GM23248 (cell line): ENCODE results near the gene SLC22A9. TPM values are rescaled to one million over a fixed set of nuclear protein-coding genes. Genes with fewer than 3 reads are reported as not detected.
"Not testable (repeated sequence)": the region's sequence is repeated elsewhere in the genome, so short reads cannot be mapped to it uniquely, and the experiment has no call there.

Experiments
- DNase-seq: peaks from one replicate; pipeline ENCODE4 v3.0.0-alpha.2; 2015
- H2AFZ ChIP-seq: fragments of 200-600 bp; sonication (generic); 2 replicates; pipeline ENCODE4 v1.6.1; 2016; ENCODE audit warnings: antibody characterized with exemption
- H3F3A ChIP-seq: fragments of 200-600 bp; sonication (generic); 2 replicates; pipeline ENCODE4 v1.6.1; 2016; ENCODE audit warnings: mild to moderate bottlenecking, antibody characterized with exemption, mixed run types; ENCODE audit not compliant: insufficient read depth
- H3K27ac ChIP-seq: fragments of 200-600 bp; sonication (generic); 2 replicates; pipeline ENCODE4 v1.5.1; 2016; ENCODE audit warnings: mild to moderate bottlenecking
- H3K27me3 ChIP-seq: fragments of 200-600 bp; sonication (generic); replicated peaks from 2 replicates; pipeline ENCODE4 v1.6.1; 2016; ENCODE audit warnings: mild to moderate bottlenecking; ENCODE audit not compliant: insufficient read depth
- H3K36me3 ChIP-seq: fragments of 200-600 bp; sonication (generic); 2 replicates; pipeline ENCODE4 v1.6.1; 2016; ENCODE audit warnings: low read depth, mild to moderate bottlenecking
- H3K4me1 ChIP-seq: fragments of 200-600 bp; sonication (generic); 2 replicates; pipeline ENCODE4 v1.6.1; 2016; ENCODE audit warnings: mild to moderate bottlenecking; ENCODE audit not compliant: insufficient read depth
- H3K4me2 ChIP-seq: fragments of 200-600 bp; sonication (generic); one replicate; pipeline ENCODE4 v1.6.1; 2016; ENCODE audit warnings: mild to moderate bottlenecking; ENCODE audit not compliant: unreplicated experiment
- H3K4me3 ChIP-seq: fragments of 200-600 bp; sonication (generic); 2 replicates; pipeline ENCODE4 v1.5.1; 2016; ENCODE audit warnings: mild to moderate bottlenecking
- H3K79me2 ChIP-seq: fragments of 200-600 bp; sonication (generic); 2 replicates; pipeline ENCODE4 v1.6.1; 2016; ENCODE audit warnings: mild to moderate bottlenecking; ENCODE audit not compliant: insufficient read depth
- H3K9ac ChIP-seq: fragments of 200-600 bp; sonication (generic); 2 replicates; pipeline ENCODE4 v1.6.1; 2016; ENCODE audit warnings: mild to moderate bottlenecking
- H3K9me2 ChIP-seq: fragments of 200-600 bp; sonication (generic); 2 replicates; pipeline ENCODE4 v1.6.1; 2016; ENCODE audit warnings: mixed run types, mild to moderate bottlenecking, moderate library complexity; ENCODE audit not compliant: insufficient read depth
- H3K9me3 ChIP-seq: fragments of 200-600 bp; sonication (generic); one replicate; pipeline ENCODE4 v1.6.1; 2017; ENCODE audit warnings: low read depth
- H4K20me1 ChIP-seq: fragments of 200-600 bp; sonication (generic); 2 replicates; pipeline ENCODE4 v1.6.0; 2016; ENCODE audit not compliant: insufficient read depth
- EZH2 ChIP-seq: fragments of 200-600 bp; sonication (generic); IDR thresholded peaks from 2 replicates; pipeline ENCODE4 v1.6.1; 2018; ENCODE audit warnings: antibody characterized with exemption, mild to moderate bottlenecking; ENCODE audit not compliant: insufficient read depth, poor library complexity, severe bottlenecking
- EZH2phosphoT487 ChIP-seq: fragments of 200-600 bp; sonication (generic); IDR thresholded peaks from 2 replicates; pipeline ENCODE4 v1.6.1; 2018; ENCODE audit warnings: antibody characterized with exemption, moderate library complexity, mild to moderate bottlenecking, low read depth; ENCODE audit not compliant: insufficient read depth
- whole genome bisulfite sequencing, 2 experiments: methylation state at CpG; one replicate each; pipeline ENCODE4 v1.1.6; 2015 to 2017; ENCODE audit warnings: low lambda C conversion rate in 2 of 2, low coverage in 1 of 2; ENCODE audit errors: missing lambda C conversion rate in 2 of 2; 5-methylcytosine and 5-hydroxymethylcytosine counted together
- in situ Hi-C: fragments of 300-500 bp; cut with MboI; formaldehyde crosslinking; loops from 2 replicates; pipeline ENCODE4 v1.15.0; 2020
- polyA plus RNA-seq: library from polyadenylated mRNA; unstranded; fragments of >200 nt; fragmentation: Nextera tagmentation; extraction: Ambion mirVana; gene quantifications from 2 replicates; pipeline ENCODE4 v1.2.1, GENCODE V29; 2016
- total RNA-seq: library from RNA; depleted of rRNA; stranded (reverse); fragments of >200 nt; shearing (Covaris generic); gene quantifications from 2 replicates; pipeline ENCODE4 v1.2.3, GENCODE V29; 2014

The SLC22A9 gene
- total and polyA plus RNA-seq, 2 experiments from 2014 or later: not detected

DNA sequence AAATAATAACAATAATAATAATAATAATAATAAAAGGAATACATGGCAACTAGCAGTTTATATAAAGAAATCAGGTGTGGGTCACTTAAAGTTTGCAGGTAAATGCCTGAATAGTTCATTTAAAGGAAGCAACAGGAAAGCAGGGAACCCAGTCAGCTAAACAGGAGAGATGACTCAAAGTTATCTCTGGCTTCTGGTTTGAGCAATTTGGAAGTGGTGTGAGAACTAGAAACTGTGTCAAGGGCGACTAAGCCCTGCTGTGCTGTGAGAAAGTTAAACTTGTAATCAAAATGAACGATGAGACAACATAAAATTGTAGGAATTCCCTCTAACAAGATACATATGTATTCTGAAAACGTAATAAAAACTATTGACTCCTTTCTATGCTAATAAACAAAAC is 35.5 kb downstream of the SLC22A9 start:
- in situ Hi-C loops: no loop called here
- H2AFZ ChIP-seq: no peak overlapping the region
- no peaks in the 10 kb centered on the region for H4K20me1 ChIP-seq
- no peaks in the 10 kb centered on the region; the same call in 1 of the 2 replicates for H3K27me3 ChIP-seq
- H3F3A ChIP-seq: no peaks in the 10 kb centered on the region
- 3% methylated on average over 3 of the region's 3 CpGs for WGBS, 2 experiments
- H3K27ac ChIP-seq: no peak overlapping the region
- no peak overlapping the region for H3K4me2 ChIP-seq
- H3K36me3 ChIP-seq: no peaks in the 10 kb centered on the region
- H3K79me2 ChIP-seq: no peaks in the 10 kb centered on the region
- H3K4me1 ChIP-seq: no peaks in the 10 kb centered on the region
- H3K9me2 ChIP-seq: no peaks in the 10 kb centered on the region
- no peak overlapping the region for H3K4me3 ChIP-seq
- DNase-seq: no peak
- TF ChIP-seq EZH2: no peak
- TF ChIP-seq EZH2phosphoT487: no peak
- H3K9ac ChIP-seq: no peak overlapping the region
- no peaks in the 10 kb centered on the region for H3K9me3 ChIP-seq

DNA sequence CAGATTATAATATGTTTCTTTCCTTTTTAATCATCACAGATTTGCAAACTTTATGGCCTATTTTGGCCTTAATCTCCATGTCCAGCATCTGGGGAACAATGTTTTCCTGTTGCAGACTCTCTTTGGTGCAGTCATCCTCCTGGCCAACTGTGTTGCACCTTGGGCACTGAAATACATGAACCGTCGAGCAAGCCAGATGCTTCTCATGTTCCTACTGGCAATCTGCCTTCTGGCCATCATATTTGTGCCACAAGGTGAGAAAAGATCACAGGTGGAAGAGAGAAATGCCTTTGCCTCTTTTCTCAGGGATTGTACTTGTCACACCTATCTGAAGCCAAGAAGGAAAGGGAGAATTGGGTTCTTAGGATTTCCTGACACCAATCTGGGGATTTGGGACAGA is 36.9 kb downstream of the SLC22A9 start:
- H3F3A ChIP-seq: no peaks in the 10 kb centered on the region
- H3K9me3 ChIP-seq: no peaks in the 10 kb centered on the region
- no peaks in the 10 kb centered on the region; the same call in 1 of the 2 replicates for H3K27me3 ChIP-seq
- no peak overlapping the region for H3K9ac ChIP-seq
- H3K4me2 ChIP-seq: no peak overlapping the region
- no peak for DNase-seq
- no peak overlapping the region for H2AFZ ChIP-seq
- 17 to 32% methylated on average over 2 of the region's 2 CpGs for WGBS, 2 experiments
- no peaks in the 10 kb centered on the region for H3K79me2 ChIP-seq
- no peaks in the 10 kb centered on the region for H3K36me3 ChIP-seq
- no peaks in the 10 kb centered on the region for H3K9me2 ChIP-seq
- H4K20me1 ChIP-seq: no peaks in the 10 kb centered on the region
- no peak overlapping the region for H3K4me3 ChIP-seq
- in situ Hi-C loops: no loop called here
- no peak overlapping the region for H3K27ac ChIP-seq
- TF ChIP-seq EZH2phosphoT487: no peak
- no peaks in the 10 kb centered on the region for H3K4me1 ChIP-seq

DNA sequence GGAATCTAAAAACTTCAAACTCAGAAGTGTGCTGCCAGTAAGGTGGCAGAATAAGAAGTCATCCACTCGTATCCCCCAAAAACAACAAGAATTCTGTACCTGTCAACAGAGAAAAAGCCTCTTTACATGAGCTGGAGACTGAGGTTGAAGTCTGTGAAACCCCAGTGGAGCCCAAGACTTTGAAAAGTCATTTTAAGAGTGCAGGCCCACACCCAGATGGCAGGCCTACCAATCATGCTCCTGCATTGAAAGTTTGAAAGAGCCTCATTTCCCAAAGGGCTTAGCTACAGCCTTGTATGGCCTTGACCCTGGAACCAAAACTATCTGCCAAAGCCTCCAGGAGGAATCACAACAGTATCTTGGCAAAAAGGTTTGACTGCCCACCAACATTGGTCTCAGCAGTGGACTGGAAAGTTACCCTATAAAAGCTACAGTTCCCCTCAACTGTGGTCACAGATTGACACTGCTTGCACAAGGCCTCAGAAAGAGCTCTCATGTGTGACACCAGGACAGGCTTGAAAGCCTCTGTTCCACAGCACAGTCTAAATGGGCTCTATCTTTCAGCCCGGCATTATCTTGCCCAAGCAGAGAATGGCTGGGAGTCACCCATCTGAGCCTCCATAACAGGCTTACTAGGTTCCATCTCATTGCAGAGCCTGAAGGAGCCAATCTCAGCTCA is 47.7 kb downstream of the SLC22A9 start:
- TF ChIP-seq EZH2phosphoT487 (no peak), EZH2 (no peak)
- H3K36me3 ChIP-seq: no peaks in the 10 kb centered on the region
- H3K9me2 ChIP-seq: no peaks in the 10 kb centered on the region; the same call in 1 of the 2 replicates
- DNase-seq: no peak
- no peak overlapping the region for H3K9ac ChIP-seq
- no peaks in the 10 kb centered on the region for H3K4me1 ChIP-seq
- H4K20me1 ChIP-seq: no peaks in the 10 kb centered on the region
- 30 to 35% methylated on average over 2 of the region's 2 CpGs for WGBS, 2 experiments
- H3K9me3 ChIP-seq: no peaks in the 10 kb centered on the region
- in situ Hi-C loops: no loop called here
- H2AFZ ChIP-seq: no peak overlapping the region
- no peak overlapping the region for H3K4me2 ChIP-seq
- H3F3A ChIP-seq: no peaks in the 10 kb centered on the region
- H3K27me3 ChIP-seq: no peaks in the 10 kb centered on the region
- no peaks in the 10 kb centered on the region for H3K79me2 ChIP-seq
- H3K27ac ChIP-seq: no peak overlapping the region
- H3K4me3 ChIP-seq: no peak overlapping the region

DNA sequence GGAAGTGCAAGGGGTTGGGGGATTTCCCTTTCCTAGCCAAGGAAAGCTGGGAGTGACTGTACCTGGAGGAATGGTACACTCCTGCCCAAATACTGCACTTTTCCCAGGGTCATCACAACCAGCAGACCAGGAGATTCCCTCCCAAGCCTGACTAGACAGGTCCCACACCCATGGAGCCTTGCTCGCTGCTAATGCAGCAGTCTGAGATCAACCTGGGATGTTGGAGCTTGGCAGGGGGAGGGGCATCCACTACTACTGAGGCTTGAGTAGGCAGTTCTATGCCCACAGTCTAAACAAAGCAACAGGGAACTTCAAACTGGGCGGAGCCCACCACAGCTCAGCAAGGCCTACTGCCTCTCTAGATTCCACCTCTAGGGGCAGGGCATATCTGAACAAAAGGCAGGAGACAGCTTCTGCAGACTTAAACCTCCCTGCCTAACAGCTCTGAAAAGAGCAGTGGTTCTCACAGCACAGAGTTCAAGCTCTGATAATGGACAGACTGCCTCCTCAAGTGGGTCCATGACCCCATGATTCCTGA is 58.5 kb downstream of the SLC22A9 start:
- H3K36me3 ChIP-seq: no peaks in the 10 kb centered on the region
- no peak overlapping the region for H3K27ac ChIP-seq
- 34 to 35% methylated on average over 2 of the region's 2 CpGs for WGBS, 2 experiments
- H3K79me2 ChIP-seq: no peaks in the 10 kb centered on the region
- no peaks in the 10 kb centered on the region; the same call in 1 of the 2 replicates for H3K9me2 ChIP-seq
- H3K9ac ChIP-seq: no peak overlapping the region
- no peaks in the 10 kb centered on the region for H3K9me3 ChIP-seq
- TF ChIP-seq EZH2 (no peak), EZH2phosphoT487 (no peak)
- no peak overlapping the region for H3K4me2 ChIP-seq
- DNase-seq: no peak
- H2AFZ ChIP-seq: no peak overlapping the region
- no peak overlapping the region for H3K4me3 ChIP-seq
- in situ Hi-C loops: no loop called here
- H4K20me1 ChIP-seq: no peaks in the 10 kb centered on the region
- H3K4me1 ChIP-seq: no peaks in the 10 kb centered on the region
- no peaks in the 10 kb centered on the region for H3F3A ChIP-seq
- no peaks in the 10 kb centered on the region for H3K27me3 ChIP-seq

DNA sequence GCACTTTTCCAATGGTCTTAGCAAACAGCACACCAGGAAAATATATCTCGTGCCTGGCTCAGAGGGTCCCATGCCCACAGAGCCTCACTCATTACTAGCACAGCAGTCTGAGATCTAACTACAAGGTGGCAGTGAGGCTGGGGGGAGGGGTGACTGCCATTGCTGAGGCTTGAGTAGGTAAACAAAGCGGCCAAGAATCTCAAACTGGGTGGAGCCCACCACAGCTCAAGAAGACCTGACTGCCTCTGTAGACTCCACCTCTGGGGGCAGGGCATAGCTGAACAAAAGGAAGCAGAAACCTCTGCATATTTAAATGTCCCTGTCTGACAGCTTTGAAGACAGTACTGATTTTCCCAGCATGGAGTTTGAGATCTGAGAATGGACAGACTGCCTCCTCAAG is 61.1 kb downstream of the SLC22A9 start:
- not testable (repeated sequence) for H3K9me3 ChIP-seq, DNase-seq

DNA sequence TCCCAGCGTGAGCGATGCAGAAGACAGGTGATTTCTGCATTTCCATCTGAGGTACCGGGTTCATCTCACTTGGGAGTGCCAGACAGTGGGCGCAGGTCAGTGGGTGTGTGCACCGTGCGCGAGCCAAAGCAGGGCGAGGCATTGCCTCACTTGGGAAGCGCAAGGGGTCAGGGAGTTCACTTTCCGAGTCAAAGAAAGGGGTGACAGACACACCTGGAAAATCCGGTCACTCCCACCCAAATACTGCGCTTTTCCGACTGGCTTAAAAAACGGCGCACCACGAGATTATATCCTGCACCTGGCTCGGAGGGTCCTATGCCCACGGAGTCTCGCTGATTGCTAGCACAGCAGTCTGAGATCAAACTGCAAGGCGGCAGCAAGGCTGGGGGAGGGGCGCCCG is 65.8 kb downstream of the SLC22A9 start:
- not testable (repeated sequence) for H3K4me2 ChIP-seq, H3K4me3 ChIP-seq

More for the DNA sequence above, 61.1 kb downstream of the SLC22A9 start:
- H3K9me2 ChIP-seq, H2AFZ ChIP-seq, H3K4me1 ChIP-seq, H3K4me2 ChIP-seq, H3K79me2 ChIP-seq, H4K20me1 ChIP-seq, H3K27me3 ChIP-seq, H3K9ac ChIP-seq, H3K27ac ChIP-seq, H3F3A ChIP-seq, H3K36me3 ChIP-seq, in situ Hi-C loops, H3K4me3 ChIP-seq: not testable (repeated sequence)
- 21 to 29% methylated on average over 2 of the region's 2 CpGs for WGBS, 2 experiments

DNA sequence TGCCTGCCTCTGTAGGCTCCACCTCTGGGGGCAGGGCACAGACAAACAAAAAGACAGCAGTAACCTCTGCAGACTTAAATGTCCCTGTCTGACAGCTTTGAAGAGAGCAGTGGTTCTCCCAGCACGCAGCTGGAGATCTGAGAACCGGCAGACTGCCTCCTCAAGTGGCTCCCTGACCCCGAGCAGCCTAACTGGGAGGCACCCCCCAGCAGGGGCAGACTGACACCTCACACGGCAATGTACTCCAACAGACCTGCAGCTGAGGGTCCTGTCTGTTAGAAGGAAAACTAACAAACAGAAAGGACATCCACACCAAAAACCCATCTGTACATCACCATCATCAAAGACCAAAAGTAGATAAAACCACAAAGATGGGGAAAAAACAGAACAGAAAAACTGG is 66.2 kb downstream of the SLC22A9 start:
- H3K36me3 ChIP-seq, H3K27ac ChIP-seq, H3K79me2 ChIP-seq, H4K20me1 ChIP-seq, H3K27me3 ChIP-seq, H3K4me2 ChIP-seq, H3F3A ChIP-seq, DNase-seq, H3K9me3 ChIP-seq, in situ Hi-C loops, H3K9me2 ChIP-seq, H3K4me1 ChIP-seq, H3K9ac ChIP-seq, H3K4me3 ChIP-seq, H2AFZ ChIP-seq: not testable (repeated sequence)
- 0 to 5% methylated on average over 2 to 4 of the region's 4 CpGs for WGBS, 2 experiments

More for the DNA sequence above, 65.8 kb downstream of the SLC22A9 start:
- H3K9me2 ChIP-seq, H3K79me2 ChIP-seq, H3K4me1 ChIP-seq, DNase-seq, H3K36me3 ChIP-seq, in situ Hi-C loops, H3K9ac ChIP-seq, H4K20me1 ChIP-seq, H3K27me3 ChIP-seq, H3K9me3 ChIP-seq, H3K27ac ChIP-seq, H2AFZ ChIP-seq, H3F3A ChIP-seq: not testable (repeated sequence)
- 60 to 62% methylated on average over 19 to 21 of the region's 22 CpGs for WGBS, 2 experiments
